ENCODE results near the gene MUC12. TPM values are rescaled to one million over a fixed set of nuclear protein-coding genes. Genes with fewer than 3 reads are reported as not detected.
"Not testable (repeated sequence)": the region's sequence is repeated elsewhere in the genome, so short reads cannot be mapped to it uniquely, and the experiment has no call there.

Gene MUC12
- total RNA-seq, 1 donor from 2014 or later = not detected

GRCh38 chr7:101065162-101065561 is 95.8 kb downstream of the MUC12 start:
- DNase-seq (ENCODE audit: low read depth in 2 of 2) = not testable (repeated sequence)

GRCh38 chr7:101066141-101066832 is 96.9 kb downstream of the MUC12 start:
- DNase-seq (ENCODE audit: low read depth in 2 of 2) = no peak

GRCh38 chr7:101066833-101067177 is 97.4 kb downstream of the MUC12 start:
- DNase-seq (ENCODE audit: low read depth in 2 of 2) = no peak

GRCh38 chr7:101068401-101068800 is 99.0 kb downstream of the MUC12 start:
- DNase-seq (ENCODE audit: low read depth in 2 of 2) = no peak

Other genes starting within 250 kb of the MUC12 start
- gene EPO, start 249.1 kb upstream of the MUC12 start, total RNA-seq = not detected in 2 replicates
- not detected in 2 replicates for gene ZAN, start 236.0 kb upstream of the MUC12 start, total RNA-seq
- gene EPHB4, start 142.0 kb upstream of the MUC12 start, total RNA-seq = 272 and 378 TPM in 2 replicates
- 28.9 and 38.9 TPM in 2 replicates for gene SLC12A9, start 116.9 kb upstream of the MUC12 start, total RNA-seq
- gene TRIP6, start 102.2 kb upstream of the MUC12 start, total RNA-seq = 43.5 and 46.4 TPM in 2 replicates
- gene SRRT, start 94.5 kb upstream of the MUC12 start, total RNA-seq = 29.2 and 30.0 TPM in 2 replicates
- 1.3 and 2.0 TPM in 2 replicates for gene UFSP1, start 79.8 kb upstream of the MUC12 start, total RNA-seq
- gene ACHE, start 73.7 kb upstream of the MUC12 start, total RNA-seq = 1.2 and 4.3 TPM in 2 replicates
- 0.13 TPM in 1 of 2 replicates, not detected in the other for gene MUC3A, start 20.0 kb upstream of the MUC12 start, total RNA-seq
- gene MUC17, start 50.5 kb downstream of the MUC12 start, total RNA-seq = not detected in 2 replicates
- gene TRIM56, start 115.9 kb downstream of the MUC12 start, total RNA-seq = 8.9 and 11.6 TPM in 2 replicates
- 81.9 and 88.2 TPM in 2 replicates for gene SERPINE1, start 157.5 kb downstream of the MUC12 start, total RNA-seq
- gene AP1S1, start 184.9 kb downstream of the MUC12 start, total RNA-seq = 126 and 172 TPM in 2 replicates
- gene VGF, start 196.0 kb downstream of the MUC12 start, total RNA-seq = not detected in 2 replicates
- not detected in 2 replicates for gene NAT16, start 210.7 kb downstream of the MUC12 start, total RNA-seq
- not detected in 2 replicates for gene MOGAT3, start 231.5 kb downstream of the MUC12 start, total RNA-seq
- 27.2 and 35.4 TPM in 2 replicates for gene PLOD3, start 248.0 kb downstream of the MUC12 start, total RNA-seq
- 71.7 and 83.1 TPM in 2 replicates for gene ZNHIT1, start 248.6 kb downstream of the MUC12 start, total RNA-seq

Data from dermis microvascular lymphatic vessel endothelial cell (primary cell).